WI38 (cell line): Measurements from ENCODE around the gene ISOC2.

Experiments
- H3K4me3 ChIP-seq: 2 replicates; pipeline ENCODE4 v1.5.1; 2011; ENCODE audit warnings: low read depth, mild to moderate bottlenecking, control low read depth, low read length
- CTCF ChIP-seq: IDR thresholded peaks from 2 replicates; pipeline ENCODE4 v1.5.1; 2012; ENCODE audit warnings: low read depth, mild to moderate bottlenecking, control low read depth, low read length

ISOC2 gene

GRCh38 chr19:55444646-55445045, 16.8 kb downstream of the ISOC2 start:
- no peak overlapping the region for H3K4me3 ChIP-seq
- no peak for TF ChIP-seq CTCF

- H3K4me3 ChIP-seq: no peak overlapping the region
- TF ChIP-seq CTCF: no peak
Measured at GRCh38 chr19:55443824-55444480, 17.5 kb downstream of the ISOC2 start.

- H3K4me3 ChIP-seq: no peak within 1 kb of the TSS
- TF ChIP-seq CTCF: no peak
Measured at GRCh38 chr19:55443045-55443823, 18.2 kb downstream of the ISOC2 start, which contains the start of gene SHISA7. Gene SHISA7 (minus strand): TSS chr19:55443300. CDS start chr19:55442863, 437 bp downstream.

GRCh38 chr19:55442372-55442961, 19.0 kb downstream of the ISOC2 start:
- TF ChIP-seq CTCF: no peak
- H3K4me3 ChIP-seq: no peak overlapping the region

GRCh38 chr19:55441692-55442321, 19.6 kb downstream of the ISOC2 start:
- H3K4me3 ChIP-seq: no peak overlapping the region
- no peak for TF ChIP-seq CTCF

GRCh38 chr19:55441319-55441691, 20.1 kb downstream of the ISOC2 start:
- TF ChIP-seq CTCF: no peak
- H3K4me3 ChIP-seq: no peak overlapping the region
